WTC11 (cell line): ENCODE data around the gene KCNK4. TPM values are rescaled to one million over a fixed set of nuclear protein-coding genes. Genes with fewer than 3 reads are reported as not detected.
A peak's percentile ranks its signal among the peaks of the same experiment; 100 is the strongest.

ENCODE experiments used
- ATAC-seq: fragments of 200-7000 bp; cut with Tn5 transposase; 2 replicates; pipeline ENCODE4 v1.10.0; 2021; ENCODE audit warnings: mild to moderate bottlenecking, moderate library complexity
- CTCF ChIA-PET: fragments of 300-600 bp; sonication (Branson Sonifier 250); formaldehyde crosslinking; loops from one replicate; lab custom pipeline; 2021; ENCODE audit warnings: antibody characterized with exemption; lab: Charles Lee
- POLR2A ChIA-PET: fragments of 350-600 bp; sonication (Branson Sonifier 250); formaldehyde crosslinking; loops from one replicate; lab custom pipeline; 2021; ENCODE audit warnings: antibody characterized with exemption; lab: Charles Lee
- DNase-seq: peaks from one replicate; pipeline ENCODE4 v3.0.0; 2021; ENCODE audit warnings: low spot score
- H3K27ac Mint-ChIP-seq: 2 replicates; pipeline ENCODE4 v1.8.0; 2021; ENCODE audit warnings: mixed read lengths
- H3K27me3 Mint-ChIP-seq: 2 replicates; pipeline ENCODE4 v1.8.0; 2021; ENCODE audit warnings: low read depth, mild to moderate bottlenecking, moderate library complexity, mixed read lengths
- H3K36me3 Mint-ChIP-seq: 2 replicates; pipeline ENCODE4 v1.8.0; 2021; ENCODE audit warnings: mixed read lengths
- H3K4me1 Mint-ChIP-seq: 2 replicates; pipeline ENCODE4 v1.8.0; 2022; ENCODE audit warnings: mixed read lengths
- H3K4me3 Mint-ChIP-seq: 2 replicates; pipeline ENCODE4 v1.8.0; 2021; ENCODE audit warnings: mild to moderate bottlenecking, moderate library complexity, mixed read lengths
- H3K9me3 Mint-ChIP-seq: 2 replicates; pipeline ENCODE4 v1.8.0; 2021; ENCODE audit warnings: mixed read lengths
- AR ChIP-seq: fragments of 250-450 bp; sonication (Bioruptor Pico); IDR thresholded peaks from 2 replicates; pipeline ENCODE4 v1.9.0; 2021; ENCODE audit warnings: mild to moderate bottlenecking
- CREM ChIP-seq: sonication (generic); formaldehyde crosslinking; IDR thresholded peaks from 2 replicates; pipeline ENCODE4 v1.8.1; 2022; ENCODE audit warnings: mild to moderate bottlenecking, missing genetic modification reagents, moderate library complexity
- E2F4 ChIP-seq: sonication (generic); formaldehyde crosslinking; IDR thresholded peaks from 2 replicates; pipeline ENCODE4 v1.8.1; 2022; ENCODE audit warnings: low read depth, mild to moderate bottlenecking, moderate library complexity, missing genetic modification reagents, borderline replicate concordance
- E2F5 ChIP-seq: sonication (generic); formaldehyde crosslinking; IDR thresholded peaks from 2 replicates; pipeline ENCODE4 v1.8.1; 2022; ENCODE audit warnings: mild to moderate bottlenecking, moderate library complexity, missing genetic modification reagents
- EMX1 ChIP-seq: fragments of 250-450 bp; sonication (Bioruptor Pico); IDR thresholded peaks from 2 replicates; pipeline ENCODE4 v1.8.0; 2021; ENCODE audit warnings: mild to moderate bottlenecking
- FOXJ3 ChIP-seq: sonication (generic); formaldehyde crosslinking; IDR thresholded peaks from 2 replicates; pipeline ENCODE4 v1.9.0; 2021; ENCODE audit warnings: missing genetic modification reagents, mild to moderate bottlenecking, borderline replicate concordance
- GTF2I ChIP-seq: fragments of 250-450 bp; sonication (Bioruptor Pico); conservative IDR thresholded peaks from 2 replicates; pipeline ENCODE4 v1.4.0; 2021; ENCODE audit warnings: mild to moderate bottlenecking
- JAZF1 ChIP-seq: fragments of 250-450 bp; sonication (Bioruptor Pico); IDR thresholded peaks from 2 replicates; pipeline ENCODE4 v1.9.0; 2021; ENCODE audit warnings: moderate library complexity, mild to moderate bottlenecking, inconsistent platforms
- MXD4 ChIP-seq: fragments of 250-450 bp; sonication (Bioruptor Pico); IDR thresholded peaks from 2 replicates; pipeline ENCODE4 v1.8.0; 2021; ENCODE audit warnings: mild to moderate bottlenecking, moderate library complexity, borderline replicate concordance
- MYBL2 ChIP-seq: sonication (generic); formaldehyde crosslinking; IDR thresholded peaks from 2 replicates; pipeline ENCODE4 v1.8.1; 2023; ENCODE audit warnings: mild to moderate bottlenecking, moderate library complexity, missing genetic modification reagents
- NFATC4 ChIP-seq: fragments of 250-450 bp; sonication (Bioruptor Pico); IDR thresholded peaks from 2 replicates; pipeline ENCODE4 v1.9.0; 2021; ENCODE audit warnings: mild to moderate bottlenecking
- NR2C2 ChIP-seq: sonication (generic); formaldehyde crosslinking; IDR thresholded peaks from 2 replicates; pipeline ENCODE4 v1.8.0; 2022; ENCODE audit warnings: mild to moderate bottlenecking, missing genetic modification reagents
- SMAD4 ChIP-seq: sonication (generic); formaldehyde crosslinking; IDR thresholded peaks from 2 replicates; pipeline ENCODE4 v1.8.0; 2022; ENCODE audit warnings: mild to moderate bottlenecking, missing genetic modification reagents
- ZNF121 ChIP-seq: sonication (generic); formaldehyde crosslinking; IDR thresholded peaks from 2 replicates; pipeline ENCODE4 v1.8.0; 2023; ENCODE audit warnings: missing genetic modification reagents
- ZNF263 ChIP-seq: sonication (generic); formaldehyde crosslinking; IDR thresholded peaks from 2 replicates; pipeline ENCODE4 v1.8.1; 2022; ENCODE audit warnings: low read depth, mild to moderate bottlenecking, moderate library complexity, missing genetic modification reagents
- ZNF281 ChIP-seq: sonication (generic); formaldehyde crosslinking; IDR thresholded peaks from 2 replicates; pipeline ENCODE4 v1.8.0; 2023; ENCODE audit warnings: mild to moderate bottlenecking, missing genetic modification reagents
- ZNF396 ChIP-seq: fragments of 250-450 bp; sonication (Bioruptor Pico); IDR thresholded peaks from 2 replicates; pipeline ENCODE4 v1.8.0; 2021; ENCODE audit warnings: mild to moderate bottlenecking, moderate library complexity, borderline replicate concordance
- ZNF423 ChIP-seq: fragments of 250-450 bp; sonication (Bioruptor Pico); IDR thresholded peaks from 2 replicates; pipeline ENCODE4 v2.1.2; 2022; ENCODE audit warnings: mild to moderate bottlenecking, moderate library complexity
- ZNF425 ChIP-seq: fragments of 250-450 bp; sonication (Bioruptor Pico); conservative IDR thresholded peaks from 2 replicates; pipeline ENCODE4 v1.9.0; 2021; ENCODE audit warnings: mild to moderate bottlenecking
- total RNA-seq: library from RNA; stranded (reverse); gene quantifications from 3 replicates; pipeline ENCODE4 v1.2.3, GENCODE V29; 2021

Gene KCNK4
- total RNA-seq, 1 experiment from 2014 or later = 0.74 TPM

- ChIA-PET POLR2A (interaction anchor here (0.6 kb wide), 1 partner anchor 1054 kb away, joined by 5 read pairs; no protein-coding TSS in a partner anchor), CTCF (interaction anchor here (0.6 to 13.9 kb wide), 3 partner anchors 14 to 41 kb away, joined by 5 to 437 read pairs (median 123); partner anchors contain the start of genes PRDX5 and TRMT112)
- Mint-ChIP-seq H3K9me3 (no peaks in the 10 kb centered on the region), H3K36me3 (no peaks in the 10 kb centered on the region), H3K4me1 (peaks cover 20% of the 10 kb centered on the region), H3K4me3 (no peak overlapping the region), H3K27ac (no peak overlapping the region), H3K27me3 (peaks cover 30% of the 10 kb centered on the region)
- TF ChIP-seq JAZF1 (CRISPR knock-in tag) (no peak), NFATC4 (CRISPR knock-in tag) (no peak), E2F4 (CRISPR knock-in tag) (no peak), ZNF423 (CRISPR knock-in tag) (no peak), NR2C2 (CRISPR knock-in tag) (no peak), MXD4 (no peak), ZNF425 (CRISPR knock-in tag) (no peak)
- DNase-seq (no peak), ATAC-seq (no peak)
Observed at GRCh38 chr11:64339286-64339685, 48.2 kb downstream of the KCNK4 start.

GRCh38 chr11:64339754-64340408 lies 48.8 kb downstream of the KCNK4 start, which contains the start of gene CCDC88B:
CCDC88B (plus strand) TSS chr11:64340204; CDS start chr11:64340267, 63 bp downstream.
- Mint-ChIP-seq H3K4me3 (peak within 1 kb of the TSS; percentile 69), H3K4me1 (peaks cover 20% of the 10 kb centered on the region), H3K36me3 (no peaks in the 10 kb centered on the region), H3K27ac (no peak within 1 kb of the TSS; the same call in 1 of the 2 replicates), H3K9me3 (no peaks in the 10 kb centered on the region), H3K27me3 (peaks cover 30% of the 10 kb centered on the region)
- TF ChIP-seq ZNF396 (CRISPR knock-in tag) (no peak), GTF2I (CRISPR knock-in tag) (no peak), ZNF263 (no peak), ZNF121 (no peak), ZNF281 (CRISPR knock-in tag) (no peak), AR (CRISPR knock-in tag) (no peak), CREM (CRISPR knock-in tag) (no peak), E2F5 (no peak), MYBL2 (CRISPR knock-in tag) (no peak), FOXJ3 (CRISPR knock-in tag) (no peak), SMAD4 (CRISPR knock-in tag) (no peak), EMX1 (CRISPR knock-in tag) (no peak)
- ChIA-PET CTCF (interaction anchor here (0.9 to 13.9 kb wide), 15 partner anchors 8 to 316 kb away, joined by 3 to 437 read pairs (median 14); partner anchors contain the start of genes CATSPERZ, PLCB3, PRDX5 and TRMT112), POLR2A (no interaction called here)
- ATAC-seq (no peak), DNase-seq (no peak)
